GM10248 (cell line): Measurements from ENCODE around the gene RANBP1.

Experiments
- CTCF ChIA-PET: fragments of 300-600 bp; sonication (Branson Sonifier 250); formaldehyde crosslinking; extraction: SDS; loops from one replicate; lab custom pipeline; 2021; ENCODE audit warnings: antibody characterized with exemption; lab: Yijun Ruan, JAX
- POLR2A ChIA-PET: fragments of 350-650 bp; sonication (Branson Sonifier 250); formaldehyde crosslinking; extraction: SDS; loops from one replicate; lab custom pipeline; 2020; ENCODE audit warnings: antibody characterized with exemption; lab: Yijun Ruan, JAX
- DNase-seq: peaks from one replicate; pipeline ENCODE4 v3.0.0; 2012; ENCODE audit errors: extremely low spot score
- TF ChIP-seq, protein P1 (sequence below): IDR thresholded peaks from 2 replicates; pipeline ENCODE4 v1.5.1; 2012; ENCODE audit warnings: mild to moderate bottlenecking, low read depth; ENCODE audit errors: extremely low read depth, missing control alignments, control extremely low read depth

The RANBP1 gene

DNA sequence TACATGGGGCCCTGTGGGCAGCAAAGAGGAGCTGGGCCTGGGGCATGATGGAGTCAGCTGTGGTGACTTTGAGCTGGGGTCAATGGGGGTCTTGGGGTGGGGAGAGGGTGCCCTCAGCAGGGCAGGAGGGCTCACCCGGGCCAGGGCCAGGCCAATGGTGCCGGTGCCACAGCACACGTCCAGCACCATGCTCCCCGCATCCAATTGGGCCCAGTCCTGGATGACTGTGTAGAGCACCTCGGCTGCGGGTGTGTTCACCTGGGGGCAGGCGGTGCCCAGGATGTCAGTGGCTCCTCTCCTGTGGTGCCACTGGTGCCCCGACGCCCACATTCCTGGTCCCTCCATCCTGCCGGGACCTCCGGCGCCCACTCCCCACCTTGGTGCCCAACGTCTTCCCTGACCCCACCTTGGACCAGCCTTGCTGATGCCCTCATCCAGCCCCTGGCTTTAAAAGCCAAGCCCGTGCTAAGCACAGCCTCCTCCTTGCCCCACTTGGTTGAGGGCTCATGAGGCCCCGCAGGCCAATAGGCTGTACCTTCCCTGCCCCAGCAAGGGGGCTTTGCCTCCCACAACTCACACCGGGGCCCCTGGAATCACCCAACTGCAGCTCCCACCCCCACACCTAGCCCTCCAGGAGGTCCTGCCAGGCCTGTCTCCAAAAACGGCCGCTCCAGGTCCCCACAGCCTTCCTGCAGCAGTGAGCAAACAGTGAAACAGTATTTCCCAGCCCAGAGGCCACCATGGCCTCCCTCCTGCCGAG, 2.2 kb upstream of the RANBP1 start:
- POLR2A ChIA-PET: no interaction called here
- CTCF ChIA-PET: no interaction called here

DNA sequence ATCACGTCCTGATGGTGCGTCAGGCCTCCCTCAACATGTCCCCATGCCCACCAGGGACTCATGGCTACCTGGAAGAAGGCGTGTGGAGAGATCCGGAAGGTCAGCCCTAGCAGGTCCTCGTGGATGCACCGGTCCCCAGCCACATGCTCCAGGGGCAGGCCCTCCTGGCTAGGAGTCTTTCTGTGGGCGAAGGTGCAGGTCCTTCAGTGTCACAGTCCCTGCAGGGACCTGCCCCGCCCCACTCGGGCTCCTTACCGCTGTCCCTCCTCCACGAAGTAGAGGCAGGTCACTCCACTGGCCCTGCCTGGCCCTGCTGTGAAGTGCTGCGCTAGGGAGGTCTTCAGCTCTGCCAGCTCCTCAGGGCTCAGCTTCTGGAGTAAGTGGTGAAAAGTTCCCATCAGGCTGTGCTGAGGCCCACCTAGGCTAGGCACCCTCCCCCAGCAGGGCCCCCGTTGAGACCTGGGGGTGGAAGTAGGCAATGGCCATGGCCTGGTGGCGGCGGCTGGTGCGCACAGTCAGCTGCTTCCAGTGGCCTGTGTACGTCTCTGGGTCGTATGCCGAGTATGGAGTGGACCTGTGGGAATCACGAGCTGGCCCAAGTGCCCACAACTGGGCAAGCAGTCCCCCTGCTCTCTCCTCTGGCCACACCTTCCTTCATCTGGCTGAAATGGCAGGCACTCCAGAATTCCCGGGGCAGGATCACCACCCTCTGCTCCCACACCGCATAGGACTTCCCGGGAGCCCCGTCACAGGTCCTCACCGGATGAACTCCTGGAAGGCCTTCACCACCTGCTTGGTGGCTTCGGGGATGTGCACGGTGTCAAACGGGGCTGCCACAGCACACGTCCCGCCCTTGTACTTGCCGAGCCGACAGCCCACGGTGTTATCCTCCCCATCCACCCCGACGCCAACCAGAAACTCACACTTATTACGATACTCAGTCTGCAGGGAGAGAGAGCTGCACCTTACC, 1.1 kb upstream of the RANBP1 start:
- TF ChIP-seq, protein P1, sequence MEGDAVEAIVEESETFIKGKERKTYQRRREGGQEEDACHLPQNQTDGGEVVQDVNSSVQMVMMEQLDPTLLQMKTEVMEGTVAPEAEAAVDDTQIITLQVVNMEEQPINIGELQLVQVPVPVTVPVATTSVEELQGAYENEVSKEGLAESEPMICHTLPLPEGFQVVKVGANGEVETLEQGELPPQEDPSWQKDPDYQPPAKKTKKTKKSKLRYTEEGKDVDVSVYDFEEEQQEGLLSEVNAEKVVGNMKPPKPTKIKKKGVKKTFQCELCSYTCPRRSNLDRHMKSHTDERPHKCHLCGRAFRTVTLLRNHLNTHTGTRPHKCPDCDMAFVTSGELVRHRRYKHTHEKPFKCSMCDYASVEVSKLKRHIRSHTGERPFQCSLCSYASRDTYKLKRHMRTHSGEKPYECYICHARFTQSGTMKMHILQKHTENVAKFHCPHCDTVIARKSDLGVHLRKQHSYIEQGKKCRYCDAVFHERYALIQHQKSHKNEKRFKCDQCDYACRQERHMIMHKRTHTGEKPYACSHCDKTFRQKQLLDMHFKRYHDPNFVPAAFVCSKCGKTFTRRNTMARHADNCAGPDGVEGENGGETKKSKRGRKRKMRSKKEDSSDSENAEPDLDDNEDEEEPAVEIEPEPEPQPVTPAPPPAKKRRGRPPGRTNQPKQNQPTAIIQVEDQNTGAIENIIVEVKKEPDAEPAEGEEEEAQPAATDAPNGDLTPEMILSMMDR: no peak
- POLR2A ChIA-PET: no interaction called here
- DNase-seq: no peak
- CTCF ChIA-PET: no interaction called here

More for the DNA sequence above, 2.2 kb upstream of the RANBP1 start:
- TF ChIP-seq, protein P1: no peak
- no peak for DNase-seq

DNA sequence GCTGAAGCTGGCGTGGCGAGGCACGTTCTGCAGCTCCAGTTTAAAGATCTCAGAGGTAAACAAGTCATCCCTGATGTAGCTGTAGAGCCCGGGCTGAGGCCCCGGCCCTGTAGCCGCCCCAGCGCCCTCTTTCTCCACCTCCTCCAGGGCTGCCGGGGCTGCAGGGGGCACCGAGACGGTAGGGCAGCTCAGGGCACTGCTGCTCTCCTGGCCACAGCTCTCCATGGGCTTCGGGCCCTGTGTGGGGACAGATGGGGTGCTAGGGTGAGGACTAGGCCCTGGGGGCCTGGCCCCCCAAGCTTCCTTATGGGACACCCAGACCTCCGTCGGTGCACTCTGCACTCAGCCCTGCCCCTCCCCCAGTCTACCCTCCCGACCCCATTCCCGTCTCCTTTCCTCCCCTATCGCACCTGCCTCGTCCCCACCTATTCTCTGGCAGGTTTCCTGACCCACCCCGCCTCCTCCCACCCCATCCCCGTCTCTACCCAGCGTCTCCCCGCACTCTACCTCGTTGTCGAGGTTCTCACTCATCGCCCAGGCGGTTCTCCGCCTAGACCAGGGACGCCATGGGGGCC, 559 bp downstream of the RANBP1 start:
- ChIA-PET POLR2A (no interaction called here), CTCF (interaction anchor here (1.1 kb wide), 1 partner anchor 8 kb away, joined by 3 read pairs; no protein-coding TSS in a partner anchor)
- peak; percentile 43 for DNase-seq
- TF ChIP-seq, protein P1: no peak

DNA sequence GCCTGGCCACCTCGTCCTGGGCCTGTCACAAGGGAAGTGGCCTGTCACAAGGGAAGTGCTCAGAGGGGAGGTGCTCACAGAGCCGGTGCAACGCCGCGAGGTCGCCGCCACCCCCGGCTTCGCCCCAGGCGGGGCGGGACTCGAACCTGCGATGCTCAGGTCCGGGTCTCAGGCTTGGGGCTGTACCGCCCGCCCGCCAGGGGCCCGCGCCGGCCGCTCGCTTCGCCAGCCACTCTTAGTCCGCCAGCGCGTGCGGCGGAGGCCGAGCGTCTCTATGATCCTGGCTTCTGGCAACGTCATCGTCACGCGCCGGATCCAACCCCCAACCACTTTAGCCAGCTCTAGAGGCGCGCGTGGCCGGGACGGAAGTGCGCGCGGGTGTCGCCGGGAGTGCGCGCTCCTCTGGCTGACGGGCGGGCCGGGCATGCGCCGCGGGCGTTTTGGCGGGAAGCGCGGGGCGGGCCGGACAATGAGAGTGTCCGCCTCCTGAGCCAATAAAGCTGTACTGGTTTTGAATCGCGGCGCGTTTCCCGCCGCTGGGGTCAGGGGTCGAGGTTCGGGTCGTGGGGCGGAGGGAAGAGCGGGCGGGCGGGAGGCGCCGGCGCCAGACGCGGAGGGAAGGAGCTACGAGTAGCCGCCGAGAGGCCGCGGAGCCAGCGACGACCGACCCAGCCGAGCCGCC, 1.2 kb downstream of the RANBP1 start, which contains the start of gene TRMT2A:
TSS of gene TRMT2A (minus strand) at position 276 of the 682 bp plus-strand sequence. CDS start 320 bp downstream, outside the sequence.
- TF ChIP-seq, protein P1: peak; percentile 4
- DNase-seq: peak; percentile 98
- CTCF ChIA-PET: interaction anchor here (1.1 to 2.2 kb wide), 2 partner anchors 9 to 12 kb away, joined by 3 to 10 read pairs; no protein-coding TSS in a partner anchor
- POLR2A ChIA-PET: interaction anchor here (0.6 to 1.6 kb wide), 5 partner anchors 10 to 756 kb away, joined by 3 to 4 read pairs (median 4); no protein-coding TSS in a partner anchor

DNA sequence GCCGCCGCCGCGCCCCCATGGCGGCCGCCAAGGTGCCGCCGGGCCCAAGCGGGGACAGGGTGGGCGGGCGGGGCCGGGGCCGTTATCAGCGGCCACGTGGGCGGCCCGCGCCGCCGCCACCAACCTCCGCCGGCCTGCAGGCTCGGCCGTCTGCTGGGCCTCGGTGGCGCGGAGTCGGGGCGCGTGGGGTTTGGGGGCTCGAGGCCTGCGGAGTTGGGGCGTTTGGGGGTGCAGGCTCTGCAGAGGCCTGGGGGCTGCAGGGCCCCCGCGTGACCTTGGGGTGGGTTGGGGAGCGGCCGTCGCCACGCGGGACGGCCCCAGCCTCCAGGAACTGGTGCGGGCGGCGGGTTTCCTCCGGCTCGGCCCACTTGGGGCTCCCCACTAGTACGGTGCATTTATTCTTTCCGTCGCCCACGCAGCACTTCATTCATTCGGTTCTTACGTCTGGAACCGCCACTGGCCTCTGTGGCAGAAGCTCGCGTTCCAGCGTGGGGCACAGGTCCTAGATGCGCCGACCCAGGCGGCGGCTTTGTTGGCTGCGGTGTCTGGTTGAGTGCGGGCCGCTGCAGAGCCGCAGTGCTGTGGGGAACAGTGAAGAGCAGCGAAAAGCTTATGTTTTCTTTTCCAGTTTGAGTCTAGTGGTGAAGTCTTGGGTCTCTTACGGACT, 1.9 kb downstream of the RANBP1 start:
- CTCF ChIA-PET: interaction anchor here (1.1 to 2.2 kb wide), 2 partner anchors 9 to 12 kb away, joined by 3 to 10 read pairs; no protein-coding TSS in a partner anchor
- TF ChIP-seq, protein P1: no peak
- POLR2A ChIA-PET: interaction anchor here (0.8 to 1.6 kb wide), 3 partner anchors 10 to 42 kb away, joined by 3 to 4 read pairs (median 3); no protein-coding TSS in a partner anchor
- peak; percentile 72 for DNase-seq
